OCI-LY3 (cell line): ENCODE results near the gene C12orf43.
A peak's percentile ranks its signal among the peaks of the same experiment; 100 is the strongest.

Experiments used
- EZH2phosphoT487 ChIP-seq: fragments of 200-600 bp; shearing (Covaris generic); IDR thresholded peaks from 2 replicates; pipeline ENCODE4 v1.6.1; 2018; ENCODE audit warnings: antibody characterized with exemption, mixed run types, low read depth
- TF ChIP-seq, protein P1 (sequence below): fragments of 200-600, 300-600 bp; sonication (generic); IDR thresholded peaks from 2 replicates; pipeline ENCODE4 v1.5.1; 2014; ENCODE audit warnings: antibody characterized with exemption, low read length, low read depth

- TF ChIP-seq, protein P1, sequence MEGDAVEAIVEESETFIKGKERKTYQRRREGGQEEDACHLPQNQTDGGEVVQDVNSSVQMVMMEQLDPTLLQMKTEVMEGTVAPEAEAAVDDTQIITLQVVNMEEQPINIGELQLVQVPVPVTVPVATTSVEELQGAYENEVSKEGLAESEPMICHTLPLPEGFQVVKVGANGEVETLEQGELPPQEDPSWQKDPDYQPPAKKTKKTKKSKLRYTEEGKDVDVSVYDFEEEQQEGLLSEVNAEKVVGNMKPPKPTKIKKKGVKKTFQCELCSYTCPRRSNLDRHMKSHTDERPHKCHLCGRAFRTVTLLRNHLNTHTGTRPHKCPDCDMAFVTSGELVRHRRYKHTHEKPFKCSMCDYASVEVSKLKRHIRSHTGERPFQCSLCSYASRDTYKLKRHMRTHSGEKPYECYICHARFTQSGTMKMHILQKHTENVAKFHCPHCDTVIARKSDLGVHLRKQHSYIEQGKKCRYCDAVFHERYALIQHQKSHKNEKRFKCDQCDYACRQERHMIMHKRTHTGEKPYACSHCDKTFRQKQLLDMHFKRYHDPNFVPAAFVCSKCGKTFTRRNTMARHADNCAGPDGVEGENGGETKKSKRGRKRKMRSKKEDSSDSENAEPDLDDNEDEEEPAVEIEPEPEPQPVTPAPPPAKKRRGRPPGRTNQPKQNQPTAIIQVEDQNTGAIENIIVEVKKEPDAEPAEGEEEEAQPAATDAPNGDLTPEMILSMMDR, result peak; percentile 83
- no peak for TF ChIP-seq EZH2phosphoT487
These were observed 44.7 kb downstream of the C12orf43 start for GRCh38 chr12:120971299-120972180.
